ENCODE data around the gene GRIA3.
"Not testable (repeated sequence)": the region's sequence is repeated elsewhere in the genome, so short reads cannot be mapped to it uniquely, and the experiment has no call there.

The GRIA3 gene

GRCh38 chrX:123267220-123267619, 83.1 kb downstream of the GRIA3 start:
- Histone ChIP-seq H3K4me3 (ENCODE audit: low read length in 2 of 2) (no peak overlapping the region), H3K9ac (ENCODE audit: low read length in 2 of 2) (no peak overlapping the region), H3K36me3 (ENCODE audit: control insufficient read depth in 2 of 2, insufficient read depth in 2 of 2, low read length in 2 of 2) (no peaks in the 10 kb centered on the region), H3K9me3 (ENCODE audit: control insufficient read depth in 2 of 2, low read length in 2 of 2) (no peaks in the 10 kb centered on the region), H3K27me3 (ENCODE audit: control insufficient read depth in 1 of 2, insufficient read depth in 2 of 2, low read length in 2 of 2) (no peaks in the 10 kb centered on the region), H3K27ac (ENCODE audit: low read length) (no peak overlapping the region), H3K4me1 (ENCODE audit: control insufficient read depth, insufficient read depth, low read length) (no peaks in the 10 kb centered on the region)

- no peaks in the 10 kb centered on the region for H3K27me3 ChIP-seq (ENCODE audit: control insufficient read depth in 1 of 2, insufficient read depth in 2 of 2, low read length in 2 of 2)
- no peak overlapping the region for H3K27ac ChIP-seq (ENCODE audit: low read length)
- H3K36me3 ChIP-seq (ENCODE audit: control insufficient read depth in 2 of 2, insufficient read depth in 2 of 2, low read length in 2 of 2): no peaks in the 10 kb centered on the region
- H3K4me1 ChIP-seq (ENCODE audit: control insufficient read depth, insufficient read depth, low read length): no peaks in the 10 kb centered on the region
- no peak overlapping the region for H3K9ac ChIP-seq (ENCODE audit: low read length in 2 of 2)
- no peak overlapping the region for H3K4me3 ChIP-seq (ENCODE audit: low read length in 2 of 2)
- H3K9me3 ChIP-seq (ENCODE audit: control insufficient read depth in 2 of 2, low read length in 2 of 2): no peaks in the 10 kb centered on the region
These were observed 87.8 kb downstream of the GRIA3 start for GRCh38 chrX:123271902-123272301.

GRCh38 chrX:123272630-123273029, 88.6 kb downstream of the GRIA3 start:
- no peaks in the 10 kb centered on the region for H3K36me3 ChIP-seq (ENCODE audit: control insufficient read depth in 2 of 2, insufficient read depth in 2 of 2, low read length in 2 of 2)
- H3K9me3 ChIP-seq (ENCODE audit: control insufficient read depth in 2 of 2, low read length in 2 of 2): no peaks in the 10 kb centered on the region
- no peak overlapping the region for H3K9ac ChIP-seq (ENCODE audit: low read length in 2 of 2)
- no peak overlapping the region for H3K4me3 ChIP-seq (ENCODE audit: low read length in 2 of 2)
- H3K27me3 ChIP-seq (ENCODE audit: control insufficient read depth in 1 of 2, insufficient read depth in 2 of 2, low read length in 2 of 2): no peaks in the 10 kb centered on the region
- no peak overlapping the region for H3K27ac ChIP-seq (ENCODE audit: low read length)
- no peaks in the 10 kb centered on the region for H3K4me1 ChIP-seq (ENCODE audit: control insufficient read depth, insufficient read depth, low read length)

GRCh38 chrX:123274796-123275195, 90.7 kb downstream of the GRIA3 start:
- Histone ChIP-seq H3K9me3 (ENCODE audit: control insufficient read depth in 2 of 2, low read length in 2 of 2) (no peaks in the 10 kb centered on the region), H3K4me3 (ENCODE audit: low read length in 2 of 2) (no peak overlapping the region), H3K27me3 (ENCODE audit: control insufficient read depth in 1 of 2, insufficient read depth in 2 of 2, low read length in 2 of 2) (no peaks in the 10 kb centered on the region)

GRCh38 chrX:123277347-123277746, 93.3 kb downstream of the GRIA3 start:
- no peak overlapping the region for H3K9ac ChIP-seq (ENCODE audit: low read length in 2 of 2)

More at GRCh38 chrX:123274796-123275195, 90.7 kb downstream of the GRIA3 start:
- Histone ChIP-seq H3K36me3 (ENCODE audit: control insufficient read depth in 2 of 2, insufficient read depth in 2 of 2, low read length in 2 of 2) (no peaks in the 10 kb centered on the region), H3K4me1 (ENCODE audit: control insufficient read depth, insufficient read depth, low read length) (no peaks in the 10 kb centered on the region), H3K27ac (ENCODE audit: low read length) (no peak overlapping the region), H3K9ac (ENCODE audit: low read length in 2 of 2) (no peak overlapping the region)

DNA sequence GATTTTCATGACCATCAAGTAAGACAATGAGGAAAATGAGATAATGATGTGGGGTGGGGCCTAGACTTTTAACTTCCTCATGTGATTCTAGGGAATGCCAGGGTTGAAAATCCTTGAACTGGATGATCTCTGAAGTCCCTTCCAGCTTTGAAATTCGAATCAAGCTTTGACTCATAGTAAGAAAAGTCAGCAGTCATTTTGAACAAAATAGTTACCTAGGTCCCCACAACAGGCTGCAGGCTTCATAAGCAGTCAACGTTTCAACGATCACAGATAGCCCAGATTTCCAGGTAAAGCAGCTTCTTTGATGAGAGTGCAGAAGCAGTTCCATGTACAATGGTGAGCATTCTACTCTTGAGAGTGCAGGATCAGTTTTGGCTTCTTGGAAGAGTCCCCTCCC, 93.7 kb downstream of the GRIA3 start:
- Histone ChIP-seq H3K4me3 (ENCODE audit: low read length in 2 of 2) (no peak overlapping the region), H3K4me1 (ENCODE audit: control insufficient read depth, insufficient read depth, low read length) (no peaks in the 10 kb centered on the region), H3K27me3 (ENCODE audit: control insufficient read depth in 1 of 2, insufficient read depth in 2 of 2, low read length in 2 of 2) (no peaks in the 10 kb centered on the region), H3K9me3 (ENCODE audit: control insufficient read depth in 2 of 2, low read length in 2 of 2) (no peaks in the 10 kb centered on the region), H3K27ac (ENCODE audit: low read length) (no peak overlapping the region), H3K36me3 (ENCODE audit: control insufficient read depth in 2 of 2, insufficient read depth in 2 of 2, low read length in 2 of 2) (no peaks in the 10 kb centered on the region), H3K9ac (ENCODE audit: low read length in 2 of 2) (no peak overlapping the region)

More at GRCh38 chrX:123277347-123277746, 93.3 kb downstream of the GRIA3 start:
- Histone ChIP-seq H3K27me3 (ENCODE audit: control insufficient read depth in 1 of 2, insufficient read depth in 2 of 2, low read length in 2 of 2) (no peaks in the 10 kb centered on the region), H3K27ac (ENCODE audit: low read length) (no peak overlapping the region), H3K36me3 (ENCODE audit: control insufficient read depth in 2 of 2, insufficient read depth in 2 of 2, low read length in 2 of 2) (no peaks in the 10 kb centered on the region), H3K9me3 (ENCODE audit: control insufficient read depth in 2 of 2, low read length in 2 of 2) (no peaks in the 10 kb centered on the region), H3K4me3 (ENCODE audit: low read length in 2 of 2) (no peak overlapping the region), H3K4me1 (ENCODE audit: control insufficient read depth, insufficient read depth, low read length) (no peaks in the 10 kb centered on the region)

DNA sequence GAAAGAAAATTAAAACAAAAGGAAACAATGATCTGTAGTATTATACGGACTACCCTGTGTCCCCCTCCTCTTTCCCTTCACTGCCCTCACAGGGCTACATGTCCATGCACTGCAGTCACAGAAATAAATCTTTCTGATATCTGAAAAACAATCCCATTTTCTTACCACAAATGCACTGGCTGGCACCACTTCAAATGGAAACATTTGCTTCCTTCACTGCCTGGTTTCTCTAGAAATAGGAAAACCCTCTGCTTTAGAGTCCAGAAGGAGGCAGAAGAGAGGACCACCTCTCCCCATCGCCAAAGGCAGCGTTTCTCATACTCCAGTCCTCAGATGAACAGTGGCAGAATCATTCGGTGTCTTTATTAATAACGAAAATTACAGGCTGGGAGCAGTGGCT, 98.2 kb downstream of the GRIA3 start:
- no peaks in the 10 kb centered on the region for H3K9me3 ChIP-seq (ENCODE audit: control insufficient read depth in 2 of 2, low read length in 2 of 2)
- no peaks in the 10 kb centered on the region for H3K4me1 ChIP-seq (ENCODE audit: control insufficient read depth, insufficient read depth, low read length)
- H3K9ac ChIP-seq (ENCODE audit: low read length in 2 of 2): no peak overlapping the region
- H3K36me3 ChIP-seq (ENCODE audit: control insufficient read depth in 2 of 2, insufficient read depth in 2 of 2, low read length in 2 of 2): no peaks in the 10 kb centered on the region
- H3K27me3 ChIP-seq (ENCODE audit: control insufficient read depth in 1 of 2, insufficient read depth in 2 of 2, low read length in 2 of 2): no peaks in the 10 kb centered on the region
- no peak overlapping the region for H3K27ac ChIP-seq (ENCODE audit: low read length)
- H3K4me3 ChIP-seq (ENCODE audit: low read length in 2 of 2): no peak overlapping the region

DNA sequence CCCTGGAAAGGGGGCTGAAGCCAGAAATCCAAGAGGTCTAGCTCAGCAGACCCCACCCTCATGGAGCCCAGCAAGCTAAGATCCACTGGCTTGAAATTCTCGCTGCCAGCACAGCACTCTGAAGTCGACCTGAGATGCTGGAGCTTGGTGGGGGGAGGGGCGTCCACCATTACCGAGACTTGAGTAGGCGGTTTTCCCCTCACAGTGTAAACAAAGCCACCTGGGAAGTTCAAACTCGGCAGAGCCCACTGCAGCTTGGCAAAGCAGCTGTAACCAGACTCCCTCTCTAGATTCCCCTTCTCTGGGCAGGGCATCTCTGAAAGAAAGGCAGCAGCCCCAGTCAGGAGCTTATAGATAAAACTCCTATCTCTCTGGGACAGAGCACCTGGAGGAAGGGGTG, 99.3 kb downstream of the GRIA3 start:
- H3K4me3 ChIP-seq (ENCODE audit: low read length in 2 of 2); H3K36me3 ChIP-seq (ENCODE audit: control insufficient read depth in 2 of 2, insufficient read depth in 2 of 2, low read length in 2 of 2); H3K4me1 ChIP-seq (ENCODE audit: control insufficient read depth, insufficient read depth, low read length); H3K9me3 ChIP-seq (ENCODE audit: control insufficient read depth in 2 of 2, low read length in 2 of 2); H3K27ac ChIP-seq (ENCODE audit: low read length); H3K27me3 ChIP-seq (ENCODE audit: control insufficient read depth in 1 of 2, insufficient read depth in 2 of 2, low read length in 2 of 2); H3K9ac ChIP-seq (ENCODE audit: low read length in 2 of 2): not testable (repeated sequence)

GRCh38 chrX:123291623-123292022, 107.5 kb downstream of the GRIA3 start:
- no peak overlapping the region for H3K4me3 ChIP-seq (ENCODE audit: low read length in 2 of 2)

GRCh38 chrX:123298026-123298425, 113.9 kb downstream of the GRIA3 start:
- H3K27me3 ChIP-seq (ENCODE audit: control insufficient read depth in 1 of 2, insufficient read depth in 2 of 2, low read length in 2 of 2): no peaks in the 10 kb centered on the region
- no peaks in the 10 kb centered on the region for H3K4me1 ChIP-seq (ENCODE audit: control insufficient read depth, insufficient read depth, low read length)
- no peak overlapping the region for H3K27ac ChIP-seq (ENCODE audit: low read length)
- no peak overlapping the region for H3K4me3 ChIP-seq (ENCODE audit: low read length in 2 of 2)
- H3K9me3 ChIP-seq (ENCODE audit: control insufficient read depth in 2 of 2, low read length in 2 of 2): no peaks in the 10 kb centered on the region
- no peak overlapping the region for H3K9ac ChIP-seq (ENCODE audit: low read length in 2 of 2)
- no peaks in the 10 kb centered on the region for H3K36me3 ChIP-seq (ENCODE audit: control insufficient read depth in 2 of 2, insufficient read depth in 2 of 2, low read length in 2 of 2)

More at GRCh38 chrX:123291623-123292022, 107.5 kb downstream of the GRIA3 start:
- H3K27me3 ChIP-seq (ENCODE audit: control insufficient read depth in 1 of 2, insufficient read depth in 2 of 2, low read length in 2 of 2): no peaks in the 10 kb centered on the region
- no peaks in the 10 kb centered on the region for H3K9me3 ChIP-seq (ENCODE audit: control insufficient read depth in 2 of 2, low read length in 2 of 2)
- H3K9ac ChIP-seq (ENCODE audit: low read length in 2 of 2): no peak overlapping the region
- no peak overlapping the region for H3K27ac ChIP-seq (ENCODE audit: low read length)
- no peaks in the 10 kb centered on the region for H3K36me3 ChIP-seq (ENCODE audit: control insufficient read depth in 2 of 2, insufficient read depth in 2 of 2, low read length in 2 of 2)
- H3K4me1 ChIP-seq (ENCODE audit: control insufficient read depth, insufficient read depth, low read length): no peaks in the 10 kb centered on the region

- Histone ChIP-seq H3K4me1 (ENCODE audit: control insufficient read depth, insufficient read depth, low read length) (no peaks in the 10 kb centered on the region), H3K36me3 (ENCODE audit: control insufficient read depth in 2 of 2, insufficient read depth in 2 of 2, low read length in 2 of 2) (no peaks in the 10 kb centered on the region), H3K9ac (ENCODE audit: low read length in 2 of 2) (no peak overlapping the region), H3K27me3 (ENCODE audit: control insufficient read depth in 1 of 2, insufficient read depth in 2 of 2, low read length in 2 of 2) (no peaks in the 10 kb centered on the region), H3K27ac (ENCODE audit: low read length) (no peak overlapping the region), H3K9me3 (ENCODE audit: control insufficient read depth in 2 of 2, low read length in 2 of 2) (no peaks in the 10 kb centered on the region), H3K4me3 (ENCODE audit: low read length in 2 of 2) (no peak overlapping the region)
These were observed 119.4 kb downstream of the GRIA3 start for GRCh38 chrX:123303429-123303828.

Measured in stomach smooth muscle (tissue), 2 donors.